ENCODE measurements around the gene STAT1.

Gene STAT1

GRCh38 chr2:190950566-190950991 lies 63.4 kb downstream of the STAT1 start (continued):
- TF ChIP-seq TCF4 (CRISPR knock-in tag; IDR thresholded peaks at IDR 0.05; ENCODE audit: borderline replicate concordance) = no peak
- TF ChIP-seq ESRRG (CRISPR knock-in tag; IDR thresholded peaks at IDR 0.05) = no peak

- ATAC-seq = peak; percentile 11
- TF ChIP-seq CREB5 (CRISPR knock-in tag; IDR thresholded peaks at IDR 0.05; ENCODE audit: low read depth) (0 out of 2 replicates have a peak, but pooled peaks have one; percentile 23), RARB (CRISPR knock-in tag; IDR thresholded peaks at IDR 0.05) (no peak), ZNF70 (CRISPR knock-in tag; IDR thresholded peaks at IDR 0.05) (no peak), ESRRG (CRISPR knock-in tag; IDR thresholded peaks at IDR 0.05) (no peak), CSRNP3 (CRISPR knock-in tag; IDR thresholded peaks at IDR 0.05) (no peak), ISL1 (CRISPR knock-in tag; IDR thresholded peaks at IDR 0.05) (peak; percentile 44)
- TF ChIP-seq, protein P1, sequence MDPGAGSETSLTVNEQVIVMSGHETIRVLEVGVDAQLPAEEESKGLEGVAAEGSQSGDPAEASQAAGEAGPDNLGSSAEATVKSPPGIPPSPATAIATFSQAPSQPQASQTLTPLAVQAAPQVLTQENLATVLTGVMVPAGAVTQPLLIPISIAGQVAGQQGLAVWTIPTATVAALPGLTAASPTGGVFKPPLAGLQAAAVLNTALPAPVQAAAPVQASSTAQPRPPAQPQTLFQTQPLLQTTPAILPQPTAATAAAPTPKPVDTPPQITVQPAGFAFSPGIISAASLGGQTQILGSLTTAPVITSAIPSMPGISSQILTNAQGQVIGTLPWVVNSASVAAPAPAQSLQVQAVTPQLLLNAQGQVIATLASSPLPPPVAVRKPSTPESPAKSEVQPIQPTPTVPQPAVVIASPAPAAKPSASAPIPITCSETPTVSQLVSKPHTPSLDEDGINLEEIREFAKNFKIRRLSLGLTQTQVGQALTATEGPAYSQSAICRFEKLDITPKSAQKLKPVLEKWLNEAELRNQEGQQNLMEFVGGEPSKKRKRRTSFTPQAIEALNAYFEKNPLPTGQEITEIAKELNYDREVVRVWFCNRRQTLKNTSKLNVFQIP (CRISPR knock-in tag; IDR thresholded peaks at IDR 0.05; ENCODE audit: borderline replicate concordance, low read depth) = no peak
Observed at GRCh38 chr2:190948671-190949070, 65.3 kb downstream of the STAT1 start.

DNA sequence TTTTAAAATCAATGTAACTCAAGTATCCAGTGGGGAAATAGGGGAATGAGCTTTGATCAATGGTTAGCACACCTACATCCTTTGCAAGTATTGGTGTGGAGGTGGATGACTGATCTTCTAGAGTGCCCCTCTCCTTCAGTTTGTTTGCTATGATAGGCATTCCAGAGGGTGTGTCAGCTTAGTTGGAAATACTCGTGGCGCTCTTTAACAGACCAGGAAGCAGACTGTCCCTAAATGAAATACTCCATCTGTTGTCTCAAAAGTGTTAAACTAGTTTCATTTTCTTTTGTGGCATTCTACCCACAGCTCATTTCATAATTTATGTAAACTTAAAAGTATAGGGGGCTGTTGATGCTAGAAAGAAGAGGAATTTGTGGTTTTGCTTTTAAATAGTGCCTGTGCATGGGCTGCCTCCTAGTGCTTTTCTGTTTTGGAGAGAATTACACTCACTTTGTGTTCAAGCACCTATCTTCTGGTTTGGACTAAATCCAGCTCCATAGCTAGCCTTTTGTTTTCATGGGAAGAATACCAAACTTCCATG lies 66.2 kb downstream of the STAT1 start:
- ATAC-seq = peak; percentile 50
- no peak for TF ChIP-seq ZNF8 (CRISPR knock-in tag; IDR thresholded peaks at IDR 0.05)
- no peak for TF ChIP-seq BACH2 (CRISPR knock-in tag; IDR thresholded peaks at IDR 0.05; ENCODE audit: borderline replicate concordance)
- TF ChIP-seq CREB5 (CRISPR knock-in tag; IDR thresholded peaks at IDR 0.05; ENCODE audit: low read depth) = no peak
- no peak for TF ChIP-seq PPARA (CRISPR knock-in tag; IDR thresholded peaks at IDR 0.05; ENCODE audit: borderline replicate concordance)
- no peak for TF ChIP-seq GLIS3 (CRISPR knock-in tag; IDR thresholded peaks at IDR 0.05)
- TF ChIP-seq, protein P1 (CRISPR knock-in tag; IDR thresholded peaks at IDR 0.05; ENCODE audit: borderline replicate concordance, low read depth) = no peak
- TF ChIP-seq SNAI2 (CRISPR knock-in tag; IDR thresholded peaks at IDR 0.05) = no peak
- TF ChIP-seq CSDC2 (CRISPR knock-in tag; IDR thresholded peaks at IDR 0.05) = no peak
- TF ChIP-seq ESRRG (CRISPR knock-in tag; IDR thresholded peaks at IDR 0.05) = no peak
- no peak for TF ChIP-seq ZC3H10 (CRISPR knock-in tag; IDR thresholded peaks at IDR 0.05)
- TF ChIP-seq TSHZ2 (CRISPR knock-in tag; IDR thresholded peaks at IDR 0.05) = no peak
- no peak for TF ChIP-seq PATZ1 (CRISPR knock-in tag; IDR thresholded peaks at IDR 0.05; ENCODE audit: borderline replicate concordance)
- TF ChIP-seq CSRNP3 (CRISPR knock-in tag; IDR thresholded peaks at IDR 0.05) = no peak
- TF ChIP-seq ZFP30 (CRISPR knock-in tag; IDR thresholded peaks at IDR 0.05) = no peak
- no peak for TF ChIP-seq ZNF565 (CRISPR knock-in tag; conservative IDR thresholded peaks at IDR 0.05; ENCODE audit: low read depth)
- TF ChIP-seq ZFP3 (CRISPR knock-in tag; IDR thresholded peaks at IDR 0.05) = no peak
